Head of caudate nucleus (tissue), 42 donors: ENCODE results near the gene HK3.
A peak's percentile ranks its signal among the peaks of the same experiment; 100 is the strongest.

ENCODE experiments used
- DNase-seq, 42 donors: peaks; one replicate each; pipeline versions ENCODE4 v3.0.0 to v3.0.0-alpha.2; 2020 to 2021; ENCODE audit warnings: mixed read lengths in 7 of 42
- intact Hi-C: fragments of 100-400 bp; cut with DNase I; formaldehyde crosslinking; loops from one replicate; pipeline ENCODE4 v1.15.0; 2022

HK3 gene

GRCh38 chr5:176902911-176903664 lies 3.9 kb upstream of the HK3 start:
- DNase-seq = no peak
- intact Hi-C loops = no loop called here

- no peak for DNase-seq
- intact Hi-C loops = no loop called here
Measured at GRCh38 chr5:176902102-176902814, 3.1 kb upstream of the HK3 start.

- intact Hi-C loops = no loop called here
- peak in 1 of 42 donors; percentile 34 for DNase-seq
Measured at GRCh38 chr5:176901260-176902101, 2.3 kb upstream of the HK3 start.

GRCh38 chr5:176900780-176901204 lies 1.6 kb upstream of the HK3 start:
- intact Hi-C loops = no loop called here
- no peak for DNase-seq

- peak in 11 of 42 donors; percentile 23 to 55 (median 35) for DNase-seq
- intact Hi-C loops = no loop called here
Measured at GRCh38 chr5:176899946-176900779, 1.0 kb upstream of the HK3 start.

GRCh38 chr5:176897263-176897662 lies 1.9 kb downstream of the HK3 start:
- intact Hi-C loops = no loop called here
- DNase-seq = no peak

- intact Hi-C loops = no loop called here
- DNase-seq = no peak
Measured at GRCh38 chr5:176895831-176896230, 3.3 kb downstream of the HK3 start.

GRCh38 chr5:176894298-176894697 lies 4.8 kb downstream of the HK3 start:
- DNase-seq = no peak
- intact Hi-C loops = no loop called here

- DNase-seq = no peak
- intact Hi-C loops = no loop called here
Measured at GRCh38 chr5:176892663-176893062, 6.5 kb downstream of the HK3 start.

GRCh38 chr5:176891331-176891958 lies 7.7 kb downstream of the HK3 start:
- peak in 1 of 42 donors; percentile 3 for DNase-seq
- intact Hi-C loops = no loop called here

GRCh38 chr5:176890455-176891330 lies 8.5 kb downstream of the HK3 start:
- DNase-seq = peak in 2 of 42 donors; percentile 5 to 14
- intact Hi-C loops = no loop called here

- DNase-seq = peak in 3 of 42 donors; percentile 9 to 25 (median 15)
- intact Hi-C loops = no loop called here
Measured at GRCh38 chr5:176889321-176890280, 9.5 kb downstream of the HK3 start.

- DNase-seq = peak in 2 of 42 donors; percentile 4 to 30
- intact Hi-C loops = no loop called here
Measured at GRCh38 chr5:176888865-176889165, 10.3 kb downstream of the HK3 start.

- DNase-seq = peak in 4 of 42 donors; percentile 7 to 18 (median 13)
Measured at GRCh38 chr5:176888016-176888864, 10.9 kb downstream of the HK3 start.

GRCh38 chr5:176887252-176887849 lies 11.8 kb downstream of the HK3 start:
- intact Hi-C loops = no loop called here
- peak in 4 of 42 donors; percentile 6 to 22 (median 16) for DNase-seq

More at GRCh38 chr5:176888016-176888864, 10.9 kb downstream of the HK3 start:
- intact Hi-C loops = no loop called here
